PC-3 (cell line): ENCODE data around the gene CFAP46. TPM values are rescaled to one million over a fixed set of nuclear protein-coding genes. Genes with fewer than 3 reads are reported as not detected.

Source experiments
- ATAC-seq: fragments of 200-7000 bp; cut with Tn5 transposase; 2 replicates; pipeline ENCODE4 v1.9.1; 2020; ENCODE audit warnings: mild to moderate bottlenecking, moderate library complexity
- BruUV-seq: library from RNA; stranded (reverse); fragments of 400-500 nt; replicated peaks from 2 replicates; lab custom pipeline; 2021; lab: Mats Ljungman, UMichigan
- CTCF ChIA-PET: fragments of 300-600 bp; sonication (Branson Sonifier 250); formaldehyde crosslinking; loops from one replicate; lab custom pipeline; 2022; ENCODE audit warnings: antibody characterized with exemption; lab: Charles Lee
- POLR2A ChIA-PET: fragments of 300-600 bp; sonication (Branson Sonifier 250); formaldehyde crosslinking; loops from one replicate; lab custom pipeline; 2022; ENCODE audit warnings: antibody characterized with exemption; ENCODE audit not compliant: unreplicated experiment; lab: Charles Lee
- DNase-seq: peaks from one replicate; pipeline ENCODE4 v3.0.0-alpha.2; 2015
- H2AFZ ChIP-seq: fragments of 300-600 bp; sonication (generic); 2 replicates; pipeline ENCODE4 v1.6.0; 2016; ENCODE audit warnings: antibody characterized with exemption, low read length
- H3F3A ChIP-seq: fragments of 300-600 bp; sonication (generic); one replicate; pipeline ENCODE4 v1.6.0; 2017; ENCODE audit warnings: antibody characterized with exemption, low read length, control low read depth, mild to moderate bottlenecking; ENCODE audit not compliant: unreplicated experiment
- H3K27ac ChIP-seq: fragments of 300-600 bp; sonication (generic); 2 replicates; pipeline ENCODE4 v1.5.1; 2016; ENCODE audit warnings: mild to moderate bottlenecking, low read length
- H3K27me3 ChIP-seq: fragments of 300-600 bp; sonication (generic); 2 replicates; pipeline ENCODE4 v1.6.1; 2016; ENCODE audit warnings: low read length, mixed read lengths
- H3K36me3 ChIP-seq: fragments of 300-600 bp; sonication (generic); 2 replicates; pipeline ENCODE4 v1.6.1; 2016; ENCODE audit warnings: low read depth, mixed run types, low read length, mixed read lengths
- H3K4me1 ChIP-seq: fragments of 300-600 bp; sonication (generic); 2 replicates; pipeline ENCODE4 v1.5.1; 2016; ENCODE audit warnings: low read length; ENCODE audit not compliant: insufficient read depth
- H3K4me2 ChIP-seq: fragments of 300-600 bp; sonication (generic); 2 replicates; pipeline ENCODE4 v1.6.0; 2016; ENCODE audit warnings: low read length
- H3K4me3 ChIP-seq: fragments of 300-600 bp; sonication (generic); 2 replicates; pipeline ENCODE4 v1.5.1; 2016; ENCODE audit warnings: mild to moderate bottlenecking, low read length, mixed read lengths
- H3K79me2 ChIP-seq: fragments of 300-600 bp; sonication (generic); 2 replicates; pipeline ENCODE4 v1.6.1; 2017; ENCODE audit warnings: low read length, mixed read lengths
- H3K9ac ChIP-seq: fragments of 300-600 bp; sonication (generic); 2 replicates; pipeline ENCODE4 v1.6.0; 2016; ENCODE audit warnings: mild to moderate bottlenecking, low read length
- H3K9me2 ChIP-seq: fragments of 300-600 bp; sonication (generic); replicated peaks from 2 replicates; pipeline ENCODE4 v1.6.1; 2016; ENCODE audit warnings: mixed run types, low read length, mixed read lengths
- H3K9me3 ChIP-seq: fragments of 300-600 bp; sonication (generic); 2 replicates; pipeline ENCODE4 v1.6.1; 2016; ENCODE audit warnings: low read length, mixed read lengths
- H4K20me1 ChIP-seq: fragments of 300-600 bp; sonication (generic); 2 replicates; pipeline ENCODE4 v1.6.1; 2016; ENCODE audit warnings: low read length, mixed read lengths
- EZH2 ChIP-seq: fragments of 300-600 bp; sonication (generic); IDR thresholded peaks from one replicate; pipeline ENCODE4 v1.6.1; 2017; ENCODE audit warnings: antibody characterized with exemption, mild to moderate bottlenecking, low read length; ENCODE audit not compliant: unreplicated experiment
- EZH2phosphoT487 ChIP-seq: fragments of 300-600 bp; sonication (generic); IDR thresholded peaks from 2 replicates; pipeline ENCODE4 v1.6.1; 2018; ENCODE audit warnings: mild to moderate bottlenecking, antibody characterized with exemption, low read length, borderline replicate concordance
- intact Hi-C: fragments of 100-400 bp; cut with micrococcal nuclease; formaldehyde crosslinking; loops from 2 replicates; pipeline ENCODE4 v1.9.0; 2023
- total RNA-seq: library from RNA; depleted of rRNA; stranded (reverse); fragments of >200 nt; gene quantifications from 2 replicates; pipeline ENCODE4 v1.2.3, GENCODE V29; 2014
- TF ChIP-seq, protein P1 (sequence below): fragments of 300-600 bp; sonication (generic); conservative IDR thresholded peaks from 2 replicates; pipeline ENCODE4 v1.5.1; 2017; ENCODE audit warnings: antibody characterized with exemption, low read depth, mild to moderate bottlenecking, low read length

Gene CFAP46
- total RNA-seq, 1 experiment from 2014 or later = 0.04 TPM

DNA sequence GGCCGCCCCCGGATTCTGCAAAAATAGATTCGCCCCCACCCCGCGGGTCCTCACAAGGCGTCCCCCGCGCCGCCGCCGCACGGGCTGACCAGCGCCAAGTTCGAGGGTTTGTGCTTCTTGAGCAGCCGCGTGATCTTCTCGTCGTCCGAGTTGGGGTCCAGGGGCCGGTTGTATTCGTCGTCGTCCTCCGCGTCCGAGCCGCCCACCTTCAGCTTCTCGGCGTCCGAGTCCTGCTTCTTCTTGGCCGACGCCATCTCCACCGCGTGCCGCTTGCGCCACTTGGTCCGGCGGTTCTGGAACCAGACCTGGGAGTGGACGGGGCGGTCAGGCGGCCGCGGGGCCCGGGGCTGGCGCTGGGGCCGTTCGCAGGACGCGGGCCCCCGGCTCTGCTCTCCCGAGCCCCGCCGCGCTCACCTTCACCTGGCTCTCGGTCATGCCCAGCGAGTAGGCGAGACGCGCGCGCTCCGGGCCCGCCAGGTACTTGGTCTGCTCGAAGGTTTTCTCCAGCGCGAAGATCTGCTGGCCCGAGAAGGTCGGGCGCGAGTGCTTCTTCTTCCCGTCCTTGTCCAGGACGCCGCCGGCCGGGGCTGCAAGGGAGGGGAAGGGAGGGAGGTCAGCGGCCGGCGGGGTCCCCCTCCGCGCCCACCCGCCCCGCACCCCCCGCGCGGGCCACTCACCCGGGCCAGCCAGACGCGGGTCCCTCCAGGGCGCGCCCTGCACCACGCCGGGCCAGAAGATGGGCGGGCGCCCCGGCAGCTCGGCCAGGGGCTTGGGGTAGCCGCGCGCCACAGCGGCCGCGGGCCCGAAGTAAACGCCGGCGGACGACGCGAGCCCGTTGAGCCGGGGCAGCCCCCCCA is 157.3 kb downstream of the CFAP46 start:
- H3K9ac ChIP-seq = no peak overlapping the region
- H2AFZ ChIP-seq = no peak overlapping the region
- no peaks in the 10 kb centered on the region for H3K79me2 ChIP-seq
- peaks cover 30% of the 10 kb centered on the region for H3K27me3 ChIP-seq
- TF ChIP-seq, protein P1, sequence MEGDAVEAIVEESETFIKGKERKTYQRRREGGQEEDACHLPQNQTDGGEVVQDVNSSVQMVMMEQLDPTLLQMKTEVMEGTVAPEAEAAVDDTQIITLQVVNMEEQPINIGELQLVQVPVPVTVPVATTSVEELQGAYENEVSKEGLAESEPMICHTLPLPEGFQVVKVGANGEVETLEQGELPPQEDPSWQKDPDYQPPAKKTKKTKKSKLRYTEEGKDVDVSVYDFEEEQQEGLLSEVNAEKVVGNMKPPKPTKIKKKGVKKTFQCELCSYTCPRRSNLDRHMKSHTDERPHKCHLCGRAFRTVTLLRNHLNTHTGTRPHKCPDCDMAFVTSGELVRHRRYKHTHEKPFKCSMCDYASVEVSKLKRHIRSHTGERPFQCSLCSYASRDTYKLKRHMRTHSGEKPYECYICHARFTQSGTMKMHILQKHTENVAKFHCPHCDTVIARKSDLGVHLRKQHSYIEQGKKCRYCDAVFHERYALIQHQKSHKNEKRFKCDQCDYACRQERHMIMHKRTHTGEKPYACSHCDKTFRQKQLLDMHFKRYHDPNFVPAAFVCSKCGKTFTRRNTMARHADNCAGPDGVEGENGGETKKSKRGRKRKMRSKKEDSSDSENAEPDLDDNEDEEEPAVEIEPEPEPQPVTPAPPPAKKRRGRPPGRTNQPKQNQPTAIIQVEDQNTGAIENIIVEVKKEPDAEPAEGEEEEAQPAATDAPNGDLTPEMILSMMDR = no peak
- TF ChIP-seq EZH2 (no peak), EZH2phosphoT487 (no peak)
- DNase-seq (no peak), ATAC-seq (no peak)
- H3F3A ChIP-seq = no peaks in the 10 kb centered on the region
- H3K27ac ChIP-seq = no peak overlapping the region
- no peak overlapping the region for H3K4me2 ChIP-seq
- no peak overlapping the region for H3K4me3 ChIP-seq
- intact Hi-C loops = no loop called here
- H3K9me2 ChIP-seq = no peaks in the 10 kb centered on the region
- H3K36me3 ChIP-seq = no peaks in the 10 kb centered on the region
- no peaks in the 10 kb centered on the region for H4K20me1 ChIP-seq
- H3K9me3 ChIP-seq = no peaks in the 10 kb centered on the region
- POLR2A ChIA-PET = no interaction called here
- CTCF ChIA-PET = no interaction called here
- BruUV-seq = no TSS peak
- no peaks in the 10 kb centered on the region for H3K4me1 ChIP-seq

- no peak for ATAC-seq
- no peaks in the 10 kb centered on the region for H4K20me1 ChIP-seq
- DNase-seq = no peak
Measured at GRCh38 chr10:132783940-132784865, 158.2 kb downstream of the CFAP46 start.

More at GRCh38 chr10:132783940-132784865, 158.2 kb downstream of the CFAP46 start:
- no peaks in the 10 kb centered on the region for H3K9me3 ChIP-seq
- H3K4me3 ChIP-seq = no peak overlapping the region
- intact Hi-C loops = no loop called here
- H3K79me2 ChIP-seq = no peaks in the 10 kb centered on the region
- no peak overlapping the region for H3K4me2 ChIP-seq
- no peaks in the 10 kb centered on the region for H3F3A ChIP-seq
- H3K9me2 ChIP-seq = no peaks in the 10 kb centered on the region
- H3K9ac ChIP-seq = no peak overlapping the region
- CTCF ChIA-PET = no interaction called here
- H3K4me1 ChIP-seq = no peaks in the 10 kb centered on the region
- peaks cover 28% of the 10 kb centered on the region for H3K27me3 ChIP-seq
- TF ChIP-seq, protein P1 = no peak
- TF ChIP-seq EZH2phosphoT487 = no peak
- TF ChIP-seq EZH2 = no peak
- BruUV-seq = no TSS peak
- H2AFZ ChIP-seq = no peak overlapping the region
- H3K36me3 ChIP-seq = no peaks in the 10 kb centered on the region
- POLR2A ChIA-PET = no interaction called here
- no peak overlapping the region for H3K27ac ChIP-seq
